HepG2 (cell line): ENCODE measurements around the gene WDR37. TPM values are rescaled to one million over a fixed set of nuclear protein-coding genes. Genes with fewer than 3 reads are reported as not detected.

Experiments used
- E2F5 ChIP-seq: sonication (generic); formaldehyde crosslinking; conservative IDR thresholded peaks from 2 replicates; pipeline ENCODE4 v1.4.0; 2020; ENCODE audit warnings: missing genetic modification reagents
- GLMP ChIP-seq: sonication (generic); formaldehyde crosslinking; IDR thresholded peaks from 2 replicates; pipeline ENCODE4 v1.9.0; 2021; ENCODE audit warnings: missing genetic modification reagents, mild to moderate bottlenecking, borderline replicate concordance
- IRX3 ChIP-seq: sonication (generic); formaldehyde crosslinking; IDR thresholded peaks from 2 replicates; pipeline ENCODE4 v1.8.1; 2023; ENCODE audit warnings: mild to moderate bottlenecking, low read depth, missing genetic modification reagents, borderline replicate concordance
- JDP2 ChIP-seq: sonication (generic); formaldehyde crosslinking; IDR thresholded peaks from 2 replicates; pipeline ENCODE4 v1.8.1; 2022; ENCODE audit warnings: missing genetic modification reagents, borderline replicate concordance
- KDM3A ChIP-seq: IDR thresholded peaks from 2 replicates; pipeline ENCODE4 v1.6.1; 2018; ENCODE audit warnings: low read depth, missing compliant biosample characterization
- NFE2 ChIP-seq: sonication (generic); formaldehyde crosslinking; IDR thresholded peaks from 2 replicates; pipeline ENCODE4 v1.4.0; 2020; ENCODE audit warnings: missing genetic modification reagents
- NFE2L2 ChIP-seq: fragments of 150-350 bp; IDR thresholded peaks from 2 replicates; pipeline ENCODE4 v1.6.1; 2014; ENCODE audit warnings: low read length
- POLR2A ChIP-seq, 2 experiments: IDR thresholded peaks; 2 replicates each; pipeline ENCODE4 v1.6.1; 2011; ENCODE audit warnings: low read depth in 2 of 2, low read length in 2 of 2, mild to moderate bottlenecking in 1 of 2, moderate library complexity in 1 of 2; ENCODE audit not compliant: insufficient read depth in 1 of 2
- RELA ChIP-seq: sonication (generic); formaldehyde crosslinking; IDR thresholded peaks from 2 replicates; pipeline ENCODE4 v1.4.0; 2020; ENCODE audit warnings: missing genetic modification reagents
- RFXAP ChIP-seq: sonication (generic); formaldehyde crosslinking; IDR thresholded peaks from 2 replicates; pipeline ENCODE4 v1.4.0; 2020; ENCODE audit warnings: missing genetic modification reagents, borderline replicate concordance
- SP4 ChIP-seq: sonication (generic); formaldehyde crosslinking; IDR thresholded peaks from 2 replicates; pipeline ENCODE4 v1.8.1; 2023; ENCODE audit warnings: mild to moderate bottlenecking, missing genetic modification reagents
- TBL1XR1 ChIP-seq: fragments of 150-350 bp; IDR thresholded peaks from 2 replicates; pipeline ENCODE4 v1.6.1; 2014; ENCODE audit warnings: borderline replicate concordance, low read length; ENCODE audit not compliant: partially characterized antibody
- ZBTB33 ChIP-seq: sonication (generic); formaldehyde crosslinking; IDR thresholded peaks from 2 replicates; pipeline ENCODE4 v1.4.0; 2020; ENCODE audit warnings: missing genetic modification reagents
- ZC3H4 ChIP-seq: sonication (generic); formaldehyde crosslinking; IDR thresholded peaks from 2 replicates; pipeline ENCODE4 v1.4.0; 2020; ENCODE audit warnings: missing genetic modification reagents, borderline replicate concordance
- ZNF431 ChIP-seq: sonication (generic); formaldehyde crosslinking; IDR thresholded peaks from 2 replicates; pipeline ENCODE4 v1.9.0; 2022; ENCODE audit warnings: missing genetic modification reagents, low read depth, mild to moderate bottlenecking, borderline replicate concordance
- ZNF510 ChIP-seq: sonication (generic); formaldehyde crosslinking; IDR thresholded peaks from 2 replicates; pipeline ENCODE4 v1.4.0; 2020; ENCODE audit warnings: low read depth, mild to moderate bottlenecking, missing genetic modification reagents
- ZNF724P ChIP-seq: sonication (generic); formaldehyde crosslinking; IDR thresholded peaks from 2 replicates; pipeline ENCODE4 v1.8.0; 2022; ENCODE audit warnings: missing genetic modification reagents, borderline replicate concordance
- ZNF883 ChIP-seq: sonication (generic); formaldehyde crosslinking; IDR thresholded peaks from 2 replicates; pipeline ENCODE4 v1.5.1; 2020; ENCODE audit warnings: mild to moderate bottlenecking, missing genetic modification reagents; ENCODE audit errors: not compliant biosample characterization
- ZSCAN12 ChIP-seq: sonication (generic); formaldehyde crosslinking; IDR thresholded peaks from 2 replicates; pipeline ENCODE4 v1.9.0; 2021; ENCODE audit warnings: mild to moderate bottlenecking, missing genetic modification reagents
- ZSCAN21 ChIP-seq: sonication (generic); formaldehyde crosslinking; IDR thresholded peaks from 2 replicates; pipeline ENCODE4 v1.8.0; 2022; ENCODE audit warnings: mild to moderate bottlenecking, missing genetic modification reagents, moderate library complexity, borderline replicate concordance
- polyA plus RNA-seq, 8 experiments: library from polyadenylated mRNA; depleted of rRNA in 3 of 8; stranded (reverse) in 7 of 8; unstranded in 1 of 8; fragments of >200 nt; fragmentation: Illumina TruSeq in 4 of 8; extraction: Trizol in 4 of 8; gene quantifications; 2 replicates each; pipeline versions ENCODE4 v1.2.1 to v1.2.3, GENCODE V29; 2011 to 2016; ENCODE audit warnings: low read depth in 4 of 8, missing spikeins in 1 of 8, mixed read lengths in 1 of 8; ENCODE audit not compliant: insufficient read depth in 1 of 8
- total RNA-seq, 5 experiments: library from RNA; depleted of rRNA; stranded (reverse); fragments of >200 nt; fragmentation: Illumina TruSeq; extraction: Trizol; gene quantifications; 2 replicates each; pipeline ENCODE4 v1.2.3, GENCODE V29; 2016; ENCODE audit warnings: low read depth in 1 of 5
- TF ChIP-seq, protein P1 (sequence below): sonication (generic); formaldehyde crosslinking; IDR thresholded peaks from 2 replicates; pipeline ENCODE4 v1.4.0; 2020; ENCODE audit warnings: mild to moderate bottlenecking, low read depth, missing genetic modification reagents
- TF ChIP-seq, protein P2 (sequence below): IDR thresholded peaks from 2 replicates; pipeline ENCODE4 v1.6.1; 2016; ENCODE audit warnings: mild to moderate bottlenecking, missing biosample characterization, missing genetic modification reagents
- TF ChIP-seq, protein P3 (sequence below): sonication (generic); formaldehyde crosslinking; IDR thresholded peaks from 2 replicates; pipeline ENCODE4 v1.4.0; 2020; ENCODE audit warnings: missing genetic modification reagents, borderline replicate concordance

Gene WDR37
- total and polyA plus RNA-seq, 2 of the 13 experiments (the other 11 are each of a cell fraction or from before 2014, with no cell fraction given): 5.9 to 7.5 TPM

GRCh38 chr10:1048732-1049424 lies 7.3 kb upstream of the WDR37 start, which contains the start of gene IDI1 (continued):
- TF ChIP-seq ZBTB33 (CRISPR knock-in tag): no peak
- no peak for TF ChIP-seq GLMP
- TF ChIP-seq KDM3A (CRISPR knock-in tag): no peak; the same call in 1 of the 2 replicates
- TF ChIP-seq, protein P1, sequence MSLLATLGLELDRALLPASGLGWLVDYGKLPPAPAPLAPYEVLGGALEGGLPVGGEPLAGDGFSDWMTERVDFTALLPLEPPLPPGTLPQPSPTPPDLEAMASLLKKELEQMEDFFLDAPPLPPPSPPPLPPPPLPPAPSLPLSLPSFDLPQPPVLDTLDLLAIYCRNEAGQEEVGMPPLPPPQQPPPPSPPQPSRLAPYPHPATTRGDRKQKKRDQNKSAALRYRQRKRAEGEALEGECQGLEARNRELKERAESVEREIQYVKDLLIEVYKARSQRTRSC (CRISPR knock-in tag): no peak
- TF ChIP-seq SP4 (CRISPR knock-in tag): peak; percentile 100
- TF ChIP-seq NFE2L2: no peak
- TF ChIP-seq ZNF510 (CRISPR knock-in tag): 0 out of 2 replicates have a peak, but pooled peaks have one; percentile 22
- peak; percentile 14 for TF ChIP-seq TBL1XR1
- TF ChIP-seq ZSCAN12 (CRISPR knock-in tag): 0 out of 2 replicates have a peak, but pooled peaks have one; percentile 47
- TF ChIP-seq ZNF431 (CRISPR knock-in tag): peak; percentile 94
- TF ChIP-seq IRX3: 0 out of 2 replicates have a peak, but pooled peaks have one; percentile 17
- no peak for TF ChIP-seq NFE2 (CRISPR knock-in tag)
- no peak; the same call in 1 of the 2 replicates for TF ChIP-seq E2F5 (CRISPR knock-in tag)
- TF ChIP-seq JDP2 (CRISPR knock-in tag): no peak
- peak; percentile 93 to 97 for TF ChIP-seq POLR2A (IDR thresholded peaks at IDR 0.05; ENCODE audit: insufficient read depth in 1 of 2, low read depth in 2 of 2, low read length in 2 of 2)
- peak; percentile 16; the same call in 1 of the 2 replicates for TF ChIP-seq ZSCAN21 (CRISPR knock-in tag)
- TF ChIP-seq, protein P2, sequence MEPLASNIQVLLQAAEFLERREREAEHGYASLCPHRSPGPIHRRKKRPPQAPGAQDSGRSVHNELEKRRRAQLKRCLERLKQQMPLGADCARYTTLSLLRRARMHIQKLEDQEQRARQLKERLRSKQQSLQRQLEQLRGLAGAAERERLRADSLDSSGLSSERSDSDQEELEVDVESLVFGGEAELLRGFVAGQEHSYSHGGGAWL (CRISPR knock-in tag): peak; percentile 83; the same call in 1 of the 2 replicates
- no peak for TF ChIP-seq RELA (CRISPR knock-in tag)
- peak; percentile 27; the same call in 1 of the 2 replicates for TF ChIP-seq ZNF724P (CRISPR knock-in tag)
- peak; percentile 88 for TF ChIP-seq ZNF883 (CRISPR knock-in tag)
- TF ChIP-seq RFXAP (CRISPR knock-in tag): peak; percentile 93
- no peak; the same call in 1 of the 2 replicates for TF ChIP-seq ZC3H4 (CRISPR knock-in tag)
- TF ChIP-seq, protein P3, sequence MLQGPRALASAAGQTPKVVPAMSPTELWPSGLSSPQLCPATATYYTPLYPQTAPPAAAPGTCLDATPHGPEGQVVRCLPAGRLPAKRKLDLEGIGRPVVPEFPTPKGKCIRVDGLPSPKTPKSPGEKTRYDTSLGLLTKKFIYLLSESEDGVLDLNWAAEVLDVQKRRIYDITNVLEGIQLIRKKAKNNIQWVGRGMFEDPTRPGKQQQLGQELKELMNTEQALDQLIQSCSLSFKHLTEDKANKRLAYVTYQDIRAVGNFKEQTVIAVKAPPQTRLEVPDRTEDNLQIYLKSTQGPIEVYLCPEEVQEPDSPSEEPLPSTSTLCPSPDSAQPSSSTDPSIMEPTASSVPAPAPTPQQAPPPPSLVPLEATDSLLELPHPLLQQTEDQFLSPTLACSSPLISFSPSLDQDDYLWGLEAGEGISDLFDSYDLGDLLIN (CRISPR knock-in tag): no peak
